Fibroblast of villous mesenchyme (primary cell): Measurements from ENCODE around the gene ACVR2B. TPM values are rescaled to one million over a fixed set of nuclear protein-coding genes. Genes with fewer than 3 reads are reported as not detected.
"Not testable (repeated sequence)": the region's sequence is repeated elsewhere in the genome, so short reads cannot be mapped to it uniquely, and the experiment has no call there.

Experiments used
- DNase-seq: peaks from one replicate; pipeline ENCODE4 v3.0.0-alpha.2; 2010; ENCODE audit warnings: low read depth
- H3K4me3 ChIP-seq: 2 replicates; pipeline ENCODE4 v1.5.1; 2011; ENCODE audit warnings: low read depth, mild to moderate bottlenecking, low read length
- CTCF ChIP-seq: IDR thresholded peaks from 2 replicates; pipeline ENCODE4 v1.5.1; 2012; ENCODE audit warnings: low read depth, mild to moderate bottlenecking, low read length; ENCODE audit not compliant: insufficient read depth
- total RNA-seq: library from RNA; depleted of rRNA; stranded (reverse); fragments of >200 nt; gene quantifications from 2 replicates; pipeline ENCODE4 v1.2.3, GENCODE V29; 2012

Gene ACVR2B
- 1.3 and 1.9 TPM in 2 replicates for total RNA-seq

GRCh38 chr3:38453075-38453912 lies at the start of gene ACVR2B:
TSS of gene ACVR2B (plus strand) at chr3:38453890. CDS start at chr3:38454323, 433 bp downstream.
- no peak for TF ChIP-seq CTCF
- H3K4me3 ChIP-seq: peak within 1 kb of the TSS; percentile 76
- peak; percentile 78 for DNase-seq

GRCh38 chr3:38404286-38404685 lies 49.4 kb upstream of the ACVR2B start:
- no peak for TF ChIP-seq CTCF
- H3K4me3 ChIP-seq: no peak overlapping the region
- DNase-seq: peak; percentile 95

GRCh38 chr3:38411591-38411990 lies 42.1 kb upstream of the ACVR2B start:
- no peak for TF ChIP-seq CTCF
- peak; percentile 65 for DNase-seq
- no peak overlapping the region for H3K4me3 ChIP-seq

- not testable (repeated sequence) for DNase-seq, H3K4me3 ChIP-seq
Measured at GRCh38 chr3:38420758-38421157, 32.9 kb upstream of the ACVR2B start.

- TF ChIP-seq CTCF: no peak
- no peak overlapping the region for H3K4me3 ChIP-seq
- no peak for DNase-seq
Measured at GRCh38 chr3:38421679-38422336, 31.9 kb upstream of the ACVR2B start.

GRCh38 chr3:38426798-38427426 lies 26.8 kb upstream of the ACVR2B start:
- not testable (repeated sequence) for DNase-seq, H3K4me3 ChIP-seq

- DNase-seq: not testable (repeated sequence)
Measured at GRCh38 chr3:38432871-38433658, 20.6 kb upstream of the ACVR2B start.

GRCh38 chr3:38433661-38434060 lies 20.0 kb upstream of the ACVR2B start:
- not testable (repeated sequence) for H3K4me3 ChIP-seq, DNase-seq

More at GRCh38 chr3:38432871-38433658, 20.6 kb upstream of the ACVR2B start:
- not testable (repeated sequence) for H3K4me3 ChIP-seq

- H3K4me3 ChIP-seq, DNase-seq: not testable (repeated sequence)
Measured at GRCh38 chr3:38438436-38439069, 15.1 kb upstream of the ACVR2B start.

GRCh38 chr3:38443205-38443604 lies 10.5 kb upstream of the ACVR2B start:
- H3K4me3 ChIP-seq, DNase-seq: not testable (repeated sequence)
